ENCODE data around the gene TAF1. TPM values are rescaled to one million over a fixed set of nuclear protein-coding genes. Genes with fewer than 3 reads are reported as not detected.
A peak's percentile ranks its signal among the peaks of the same experiment; 100 is the strongest.
"Not testable (repeated sequence)": the region's sequence is repeated elsewhere in the genome, so short reads cannot be mapped to it uniquely, and the experiment has no call there.

Gene TAF1
- total and polyA plus RNA-seq, 3 experiments from 2014 or later = 9.0 to 34.7 (median 34.0) TPM

DNA sequence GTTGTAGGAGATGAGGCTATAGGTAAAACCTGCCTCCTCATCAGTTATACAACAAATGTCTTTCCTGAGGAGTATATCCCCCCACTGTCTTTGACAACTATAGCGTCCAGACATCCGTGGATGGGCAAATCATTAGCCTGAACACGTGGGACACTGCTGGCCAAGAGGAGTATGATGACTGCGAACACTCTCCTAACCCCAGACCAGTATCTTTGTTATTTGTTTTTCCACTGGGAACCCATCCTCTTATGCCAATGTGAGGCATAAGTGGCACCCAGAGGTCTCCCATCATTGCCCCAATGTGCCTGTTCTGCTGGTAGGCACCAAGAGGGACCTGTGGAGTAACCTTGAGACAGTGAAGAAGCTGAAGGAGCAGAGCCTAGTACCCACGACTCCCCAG is 13.7 kb upstream of the TAF1 start:
- H3K4me1 ChIP-seq (ENCODE audit: insufficient read depth, low read length); H3K4me1 Mint-ChIP-seq; H3K4me3 Mint-ChIP-seq; CTCF ChIA-PET; H3K27me3 ChIP-seq (ENCODE audit: insufficient read depth, low read length, poor library complexity, severe bottlenecking); H3K27ac ChIP-seq (ENCODE audit: low read depth, low read length); H3K36me3 ChIP-seq (ENCODE audit: insufficient read depth, low read length); H3K9me3 Mint-ChIP-seq; POLR2A ChIA-PET; DNase-seq; H3K27me3 Mint-ChIP-seq; H3K27ac Mint-ChIP-seq; H3K4me3 ChIP-seq (ENCODE audit: low read length); H3K36me3 Mint-ChIP-seq; H3K9me3 ChIP-seq (ENCODE audit: low read length): not testable (repeated sequence)

GRCh38 chrX:71364221-71364620 is 1.9 kb upstream of the TAF1 start:
- POLR2A ChIA-PET = no interaction called here
- no peaks in the 10 kb centered on the region for H3K9me3 ChIP-seq (ENCODE audit: low read length)
- H3K27me3 Mint-ChIP-seq = peaks cover 0 to 2% of the 10 kb centered on the region in 2 donors
- no peak overlapping the region for H3K27ac ChIP-seq (ENCODE audit: low read depth, low read length)
- peak overlapping the region in 4 of 7 donors; percentile 23 to 86 (median 53) for H3K4me3 Mint-ChIP-seq
- peak overlapping the region in 4 of 8 donors; percentile 54 to 83 (median 70) for H3K27ac Mint-ChIP-seq
- H3K4me3 ChIP-seq (ENCODE audit: low read length) = no peak overlapping the region
- CTCF ChIA-PET = no interaction called here
- no peaks in the 10 kb centered on the region for H3K36me3 ChIP-seq (ENCODE audit: insufficient read depth, low read length)
- DNase-seq = no peak
- peaks cover 18 to 22% (median 21%) of the 10 kb centered on the region in 3 donors for H3K4me1 Mint-ChIP-seq
- peaks cover 0 to 2% (median 0%) of the 10 kb centered on the region in 5 donors for H3K9me3 Mint-ChIP-seq
- H3K27me3 ChIP-seq (ENCODE audit: insufficient read depth, low read length, poor library complexity, severe bottlenecking) = no peaks in the 10 kb centered on the region
- peaks cover 0 to 24% (median 0%) of the 10 kb centered on the region in 3 donors for H3K36me3 Mint-ChIP-seq
- peaks cover 10% of the 10 kb centered on the region for H3K4me1 ChIP-seq (ENCODE audit: insufficient read depth, low read length)

- peaks cover 0 to 2% (median 0%) of the 10 kb centered on the region in 5 donors for H3K9me3 Mint-ChIP-seq
- peak overlapping the region; percentile 89 to 98 (median 96) for H3K27ac Mint-ChIP-seq
- POLR2A ChIA-PET = interaction anchor here (0.5 to 2.6 kb wide), 11 partner anchors 24 to 905 kb away, joined by 3 to 32 read pairs (median 5); partner anchors contain the start of genes NONO, OGT and ZMYM3
- Histone ChIP-seq H3K4me3 (ENCODE audit: low read length) (peak overlapping the region; percentile 92), H3K9me3 (ENCODE audit: low read length) (no peaks in the 10 kb centered on the region), H3K4me1 (ENCODE audit: insufficient read depth, low read length) (peaks cover 10% of the 10 kb centered on the region), H3K27me3 (ENCODE audit: insufficient read depth, low read length, poor library complexity, severe bottlenecking) (no peaks in the 10 kb centered on the region), H3K27ac (ENCODE audit: low read depth, low read length) (peak overlapping the region; percentile 94), H3K36me3 (ENCODE audit: insufficient read depth, low read length) (no peaks in the 10 kb centered on the region)
- peaks cover 0 to 2% of the 10 kb centered on the region in 2 donors for H3K27me3 Mint-ChIP-seq
- H3K4me3 Mint-ChIP-seq = peak overlapping the region; percentile 86 to 99 (median 97)
- peaks cover 20 to 23% (median 21%) of the 10 kb centered on the region in 3 donors for H3K4me1 Mint-ChIP-seq
- CTCF ChIA-PET = interaction anchor here (1.6 to 2.1 kb wide), 2 partner anchors 82 to 111 kb away, joined by 4 to 8 read pairs; partner anchors contain the start of genes NONO and ZMYM3
- no peak for DNase-seq
- peaks cover 0 to 27% (median 0%) of the 10 kb centered on the region in 3 donors for H3K36me3 Mint-ChIP-seq
These were observed 742 bp upstream of the TAF1 start for GRCh38 chrX:71365356-71365874.

GRCh38 chrX:71366674-71367256 is 608 bp downstream of the TAF1 start:
- H3K4me3 ChIP-seq (ENCODE audit: low read length) = peak overlapping the region; percentile 93
- Mint-ChIP-seq H3K4me3 (peak overlapping the region; percentile 86 to 99 (median 97)), H3K4me1 (peaks cover 31 to 36% (median 32%) of the 10 kb centered on the region in 3 donors), H3K27ac (peak overlapping the region; percentile 89 to 99 (median 98)), H3K27me3 (peaks cover 0 to 2% of the 10 kb centered on the region in 2 donors), H3K36me3 (peaks cover 0 to 40% (median 0%) of the 10 kb centered on the region in 3 donors), H3K9me3 (peaks cover 0 to 2% (median 0%) of the 10 kb centered on the region in 5 donors)
- POLR2A ChIA-PET = interaction anchor here (0.5 to 2.6 kb wide), 8 partner anchors 23 to 185 kb away, joined by 3 to 32 read pairs (median 10); partner anchors contain the start of genes ITGB1BP2, NONO, OGT and ZMYM3
- H3K4me1 ChIP-seq (ENCODE audit: insufficient read depth, low read length) = peaks cover 19% of the 10 kb centered on the region
- CTCF ChIA-PET = interaction anchor here (1.6 to 2.1 kb wide), 2 partner anchors 83 to 112 kb away, joined by 4 to 8 read pairs; partner anchors contain the start of genes NONO and ZMYM3
- peak; percentile 3 to 46 (median 7) for DNase-seq
- H3K27ac ChIP-seq (ENCODE audit: low read depth, low read length) = peak overlapping the region; percentile 91
- H3K9me3 ChIP-seq (ENCODE audit: low read length) = no peaks in the 10 kb centered on the region
- H3K27me3 ChIP-seq (ENCODE audit: insufficient read depth, low read length, poor library complexity, severe bottlenecking) = no peaks in the 10 kb centered on the region
- H3K36me3 ChIP-seq (ENCODE audit: insufficient read depth, low read length) = peaks cover 8% of the 10 kb centered on the region

GRCh38 chrX:71367396-71367795 is 1.2 kb downstream of the TAF1 start:
- ChIA-PET POLR2A (interaction anchor here (2.3 to 2.6 kb wide), 3 partner anchors 84 to 185 kb away, joined by 24 to 32 read pairs (median 30); partner anchors contain the start of genes NONO and ZMYM3), CTCF (interaction anchor here (2.1 kb wide), 1 partner anchor 84 kb away, joined by 8 read pairs; the partner anchor contains the start of gene NONO)
- peak overlapping the region; percentile 91 for H3K27ac ChIP-seq (ENCODE audit: low read depth, low read length)
- peak overlapping the region; percentile 79 to 99 (median 97) for H3K27ac Mint-ChIP-seq
- peak overlapping the region; percentile 93 for H3K4me3 ChIP-seq (ENCODE audit: low read length)
- peaks cover 8% of the 10 kb centered on the region for H3K36me3 ChIP-seq (ENCODE audit: insufficient read depth, low read length)
- H3K9me3 ChIP-seq (ENCODE audit: low read length) = no peaks in the 10 kb centered on the region
- peak in 1 of 5 donors; percentile 11 for DNase-seq
- peak overlapping the region; percentile 86 to 99 (median 97) for H3K4me3 Mint-ChIP-seq
- peaks cover 0 to 43% (median 0%) of the 10 kb centered on the region in 3 donors for H3K36me3 Mint-ChIP-seq
- H3K4me1 Mint-ChIP-seq = peaks cover 33 to 39% (median 36%) of the 10 kb centered on the region in 3 donors
- peaks cover 0 to 2% of the 10 kb centered on the region in 2 donors for H3K27me3 Mint-ChIP-seq
- H3K4me1 ChIP-seq (ENCODE audit: insufficient read depth, low read length) = peaks cover 19% of the 10 kb centered on the region
- H3K27me3 ChIP-seq (ENCODE audit: insufficient read depth, low read length, poor library complexity, severe bottlenecking) = no peaks in the 10 kb centered on the region
- peaks cover 0 to 2% (median 0%) of the 10 kb centered on the region in 5 donors for H3K9me3 Mint-ChIP-seq

- no peak overlapping the region for H3K27ac ChIP-seq (ENCODE audit: low read depth, low read length)
- no peak overlapping the region for H3K4me3 ChIP-seq (ENCODE audit: low read length)
- Mint-ChIP-seq H3K4me1 (peaks cover 26 to 42% (median 36%) of the 10 kb centered on the region in 3 donors), H3K27me3 (peaks cover 0 to 4% of the 10 kb centered on the region in 2 donors), H3K36me3 (peaks cover 0 to 71% (median 5%) of the 10 kb centered on the region in 3 donors), H3K4me3 (no peak overlapping the region), H3K27ac (peak overlapping the region in 1 of 8 donors; percentile 42), H3K9me3 (no peaks in the 10 kb centered on the region)
- H3K4me1 ChIP-seq (ENCODE audit: insufficient read depth, low read length) = peaks cover 19% of the 10 kb centered on the region
- peaks cover 26% of the 10 kb centered on the region for H3K36me3 ChIP-seq (ENCODE audit: insufficient read depth, low read length)
- no peak for DNase-seq
- no peaks in the 10 kb centered on the region for H3K27me3 ChIP-seq (ENCODE audit: insufficient read depth, low read length, poor library complexity, severe bottlenecking)
- no peaks in the 10 kb centered on the region for H3K9me3 ChIP-seq (ENCODE audit: low read length)
- POLR2A ChIA-PET = no interaction called here
- CTCF ChIA-PET = no interaction called here
These were observed 6.2 kb downstream of the TAF1 start for GRCh38 chrX:71372388-71372787.

GRCh38 chrX:71378732-71379131 is 12.6 kb downstream of the TAF1 start:
- peaks cover 0 to 81% (median 9%) of the 10 kb centered on the region in 3 donors for H3K36me3 Mint-ChIP-seq
- no peak for DNase-seq
- H3K4me3 Mint-ChIP-seq = no peak overlapping the region
- no peaks in the 10 kb centered on the region for H3K27me3 ChIP-seq (ENCODE audit: insufficient read depth, low read length, poor library complexity, severe bottlenecking)
- ChIA-PET POLR2A (interaction anchor here (0.6 kb wide), 2 partner anchors 9 to 78 kb away, joined by 3 to 4 read pairs; no protein-coding TSS in a partner anchor), CTCF (no interaction called here)
- H3K9me3 Mint-ChIP-seq = no peaks in the 10 kb centered on the region
- no peak overlapping the region for H3K27ac ChIP-seq (ENCODE audit: low read depth, low read length)
- H3K36me3 ChIP-seq (ENCODE audit: insufficient read depth, low read length) = peaks cover 35% of the 10 kb centered on the region
- no peak overlapping the region for H3K4me3 ChIP-seq (ENCODE audit: low read length)
- H3K4me1 Mint-ChIP-seq = peaks cover under 1 to 2% (median under 1%) of the 10 kb centered on the region in 3 donors
- H3K27me3 Mint-ChIP-seq = peaks cover 0 to 8% of the 10 kb centered on the region in 2 donors
- no peak overlapping the region for H3K27ac Mint-ChIP-seq
- no peaks in the 10 kb centered on the region for H3K9me3 ChIP-seq (ENCODE audit: low read length)
- no peaks in the 10 kb centered on the region for H3K4me1 ChIP-seq (ENCODE audit: insufficient read depth, low read length)

DNA sequence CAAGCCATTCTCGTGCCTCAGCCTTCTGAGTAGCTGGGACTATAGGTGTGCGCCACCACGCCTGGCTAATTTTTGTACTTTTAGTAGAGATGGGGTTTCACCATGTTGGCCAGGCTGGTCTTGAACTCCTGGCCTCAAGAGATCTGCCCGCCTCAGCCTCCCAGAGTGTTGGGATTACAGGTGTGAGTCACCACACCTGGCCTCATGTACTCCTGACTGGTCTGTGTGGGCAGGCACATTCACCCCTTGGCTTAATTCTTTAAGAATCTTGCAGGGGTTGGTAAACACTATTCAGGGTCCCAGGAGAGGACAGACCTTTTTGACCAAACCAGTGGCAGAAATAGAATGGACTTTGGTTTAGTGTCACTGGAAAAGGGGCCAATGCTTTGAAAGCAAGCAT is 25.6 kb downstream of the TAF1 start:
- H3K4me3 ChIP-seq (ENCODE audit: low read length); H3K4me1 Mint-ChIP-seq; H3K27me3 Mint-ChIP-seq; H3K9me3 Mint-ChIP-seq; CTCF ChIA-PET; DNase-seq; H3K27ac ChIP-seq (ENCODE audit: low read depth, low read length); H3K27me3 ChIP-seq (ENCODE audit: insufficient read depth, low read length, poor library complexity, severe bottlenecking); H3K9me3 ChIP-seq (ENCODE audit: low read length); H3K4me1 ChIP-seq (ENCODE audit: insufficient read depth, low read length); H3K4me3 Mint-ChIP-seq: not testable (repeated sequence)
- H3K36me3 ChIP-seq (ENCODE audit: insufficient read depth, low read length) = peaks cover 37% of the 10 kb centered on the region
- POLR2A ChIA-PET = interaction anchor here (0.6 kb wide), 1 partner anchor 155 kb away, joined by 3 read pairs; no protein-coding TSS in a partner anchor
- H3K27ac Mint-ChIP-seq = peak overlapping the region in 1 of 8 donors; percentile 18
- peaks cover 0 to 84% (median 3%) of the 10 kb centered on the region in 3 donors for H3K36me3 Mint-ChIP-seq

Measured in CD8-positive, alpha-beta memory T cell (primary cell).